Measurements from ENCODE around the gene POC1B.

DNA sequence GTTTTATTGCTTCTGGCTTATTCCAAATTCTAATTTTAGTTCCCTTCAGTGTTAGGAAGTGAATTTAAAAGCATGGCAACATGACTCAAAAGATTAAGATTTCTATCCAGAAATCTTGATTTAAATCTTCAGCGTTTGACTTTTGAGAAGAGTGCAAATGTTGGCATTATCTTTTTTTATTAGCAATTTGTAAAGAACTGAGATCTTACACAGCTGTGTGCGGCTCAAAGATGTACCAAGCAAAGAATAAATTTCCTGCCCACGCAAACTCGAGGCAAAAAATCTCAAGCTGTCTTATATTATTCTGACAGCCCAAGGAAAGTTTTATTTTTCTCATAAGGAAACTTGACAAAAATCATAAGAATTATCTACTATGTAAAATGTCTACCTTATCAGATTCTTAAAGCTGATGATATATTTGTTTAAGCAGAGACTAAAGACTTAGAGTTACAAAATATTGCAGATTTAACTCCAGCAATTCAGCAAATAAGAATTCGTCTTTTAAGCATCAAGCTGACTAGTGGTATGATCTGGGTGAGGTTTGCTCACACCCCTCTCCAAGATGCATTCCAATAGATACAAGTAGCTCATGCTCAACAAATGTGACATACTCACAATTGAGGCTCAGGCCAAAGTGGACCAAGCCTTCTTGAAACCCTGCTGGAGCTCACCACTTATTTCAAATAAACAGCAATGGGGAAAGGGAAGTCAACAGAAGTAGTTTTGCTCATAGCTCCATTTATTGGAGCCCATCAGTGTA is 47.4 kb upstream of the POC1B start:
- TF ChIP-seq, protein P1, sequence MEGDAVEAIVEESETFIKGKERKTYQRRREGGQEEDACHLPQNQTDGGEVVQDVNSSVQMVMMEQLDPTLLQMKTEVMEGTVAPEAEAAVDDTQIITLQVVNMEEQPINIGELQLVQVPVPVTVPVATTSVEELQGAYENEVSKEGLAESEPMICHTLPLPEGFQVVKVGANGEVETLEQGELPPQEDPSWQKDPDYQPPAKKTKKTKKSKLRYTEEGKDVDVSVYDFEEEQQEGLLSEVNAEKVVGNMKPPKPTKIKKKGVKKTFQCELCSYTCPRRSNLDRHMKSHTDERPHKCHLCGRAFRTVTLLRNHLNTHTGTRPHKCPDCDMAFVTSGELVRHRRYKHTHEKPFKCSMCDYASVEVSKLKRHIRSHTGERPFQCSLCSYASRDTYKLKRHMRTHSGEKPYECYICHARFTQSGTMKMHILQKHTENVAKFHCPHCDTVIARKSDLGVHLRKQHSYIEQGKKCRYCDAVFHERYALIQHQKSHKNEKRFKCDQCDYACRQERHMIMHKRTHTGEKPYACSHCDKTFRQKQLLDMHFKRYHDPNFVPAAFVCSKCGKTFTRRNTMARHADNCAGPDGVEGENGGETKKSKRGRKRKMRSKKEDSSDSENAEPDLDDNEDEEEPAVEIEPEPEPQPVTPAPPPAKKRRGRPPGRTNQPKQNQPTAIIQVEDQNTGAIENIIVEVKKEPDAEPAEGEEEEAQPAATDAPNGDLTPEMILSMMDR (IDR thresholded peaks at IDR 0.05) = no peak
- no peak for TF ChIP-seq POLR2A (IDR thresholded peaks at IDR 0.05)
- TF ChIP-seq POLR2AphosphoS5 (IDR thresholded peaks at IDR 0.05) = no peak

Measured in gastroesophageal sphincter (tissue), 3 donors.